Dendritic cell treated with granulocyte-macrophage colony-stimulating factor and Interleukin-4, amounts not matched to agents 40 ng/mL and 50 ng/mL, for 4 days (primary cell): ENCODE results near the gene ABCD2.
"Not testable (repeated sequence)": the region's sequence is repeated elsewhere in the genome, so short reads cannot be mapped to it uniquely, and the experiment has no call there.

Source experiments
- H3K27ac Mint-ChIP-seq: one replicate; pipeline ENCODE4 v1.8.0; 2022; ENCODE audit warnings: mild to moderate bottlenecking, mixed read lengths
- H3K27me3 Mint-ChIP-seq: one replicate; pipeline ENCODE4 v1.8.0; 2022; ENCODE audit warnings: mild to moderate bottlenecking, mixed read lengths
- H3K36me3 Mint-ChIP-seq: one replicate; pipeline ENCODE4 v1.8.0; 2022; ENCODE audit warnings: low read depth, mixed read lengths
- H3K4me1 Mint-ChIP-seq: one replicate; pipeline ENCODE4 v1.8.0; 2022; ENCODE audit warnings: low read depth, mixed read lengths
- H3K4me3 Mint-ChIP-seq: one replicate; pipeline ENCODE4 v1.8.0; 2022; ENCODE audit warnings: mild to moderate bottlenecking, moderate library complexity, mixed read lengths
- H3K9me3 Mint-ChIP-seq: one replicate; pipeline ENCODE4 v1.8.0; 2022; ENCODE audit warnings: mixed read lengths
- intact Hi-C: fragments of 100-400 bp; cut with micrococcal nuclease; formaldehyde crosslinking; loops from one replicate; pipeline ENCODE4 v1.15.0; 2022

ABCD2 gene

GRCh38 chr12:39603065-39603464, 16.5 kb downstream of the ABCD2 start:
- Mint-ChIP-seq H3K9me3 (no peaks in the 10 kb centered on the region), H3K27me3 (no peaks in the 10 kb centered on the region), H3K4me3 (no peak overlapping the region), H3K4me1 (no peaks in the 10 kb centered on the region), H3K36me3 (no peaks in the 10 kb centered on the region), H3K27ac (no peak overlapping the region)
- intact Hi-C loops, result no loop called here

GRCh38 chr12:39601951-39602350, 17.7 kb downstream of the ABCD2 start:
- H3K4me3 Mint-ChIP-seq, intact Hi-C loops, H3K9me3 Mint-ChIP-seq: not testable (repeated sequence)

DNA sequence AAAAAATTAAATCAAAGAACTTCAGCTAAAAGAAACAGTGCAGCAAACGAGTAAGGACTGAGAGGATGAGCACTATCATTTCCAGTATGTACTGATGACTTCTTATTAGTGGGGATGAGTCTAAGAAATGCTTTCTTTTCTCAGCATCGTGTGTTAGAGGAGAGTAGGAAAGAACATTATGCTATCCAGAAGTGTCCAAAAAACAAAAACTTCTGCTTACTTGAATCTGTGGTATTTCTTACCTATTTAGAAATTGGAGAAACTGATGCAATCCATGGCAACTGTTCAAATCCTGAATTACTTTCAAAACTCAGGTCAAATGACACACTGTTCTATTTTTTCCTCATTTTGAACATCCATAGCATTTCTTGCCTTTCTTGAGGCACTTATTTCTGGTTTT, 23.7 kb downstream of the ABCD2 start:
- intact Hi-C loops, result no loop called here
- H3K36me3 Mint-ChIP-seq, result no peaks in the 10 kb centered on the region
- H3K4me3 Mint-ChIP-seq, result no peak overlapping the region
- H3K4me1 Mint-ChIP-seq, result no peaks in the 10 kb centered on the region
- H3K27ac Mint-ChIP-seq, result no peak overlapping the region
- no peaks in the 10 kb centered on the region for H3K9me3 Mint-ChIP-seq
- no peaks in the 10 kb centered on the region for H3K27me3 Mint-ChIP-seq

More at GRCh38 chr12:39601951-39602350, 17.7 kb downstream of the ABCD2 start:
- H3K27me3 Mint-ChIP-seq, H3K27ac Mint-ChIP-seq, H3K4me1 Mint-ChIP-seq, H3K36me3 Mint-ChIP-seq: not testable (repeated sequence)

DNA sequence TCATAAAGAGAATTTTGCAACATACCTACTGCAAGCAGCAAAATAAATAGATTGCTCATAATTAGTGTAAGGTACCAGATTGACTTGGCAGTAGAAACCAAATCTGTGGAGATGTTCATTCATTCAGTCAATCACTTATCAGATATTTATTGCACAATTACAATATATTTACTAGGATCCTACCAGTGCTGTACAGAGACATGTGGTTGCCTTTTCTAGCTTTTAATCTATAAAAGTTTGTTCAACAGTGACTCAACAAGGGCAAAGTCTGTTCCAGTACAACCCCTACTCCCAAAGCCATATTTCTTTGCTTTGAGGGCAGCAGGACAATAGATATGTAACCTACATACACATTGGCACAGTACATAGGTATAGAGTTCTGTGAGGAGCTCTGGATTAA, 27.3 kb downstream of the ABCD2 start:
- no peak overlapping the region for H3K4me3 Mint-ChIP-seq
- no peaks in the 10 kb centered on the region for H3K36me3 Mint-ChIP-seq
- intact Hi-C loops, result no loop called here
- H3K27ac Mint-ChIP-seq, result no peak overlapping the region
- H3K4me1 Mint-ChIP-seq, result no peaks in the 10 kb centered on the region
- H3K9me3 Mint-ChIP-seq, result no peaks in the 10 kb centered on the region
- no peaks in the 10 kb centered on the region for H3K27me3 Mint-ChIP-seq

DNA sequence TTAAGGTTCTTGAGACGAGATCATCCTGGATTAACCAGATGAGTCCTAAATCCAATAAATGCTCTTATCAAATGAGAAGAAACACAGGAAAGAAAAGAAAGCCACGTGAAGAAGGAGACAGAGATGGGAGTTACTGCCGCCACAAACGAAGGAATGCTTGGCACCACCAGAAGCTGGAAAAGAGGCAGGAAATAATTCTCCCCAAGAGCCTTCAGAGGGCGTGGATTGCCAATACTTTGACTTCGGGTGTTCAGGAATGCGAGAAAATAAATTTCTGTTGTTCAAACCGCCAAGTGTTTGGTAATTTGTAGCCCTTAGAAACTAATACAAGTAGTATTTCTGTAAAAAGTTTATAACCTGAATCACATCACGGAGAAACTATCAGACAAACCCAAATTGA, 31.3 kb downstream of the ABCD2 start:
- no peaks in the 10 kb centered on the region for H3K4me1 Mint-ChIP-seq
- no peaks in the 10 kb centered on the region for H3K36me3 Mint-ChIP-seq
- no peak overlapping the region for H3K4me3 Mint-ChIP-seq
- no peak overlapping the region for H3K27ac Mint-ChIP-seq
- H3K9me3 Mint-ChIP-seq, result no peaks in the 10 kb centered on the region
- intact Hi-C loops, result no loop called here
- H3K27me3 Mint-ChIP-seq, result no peaks in the 10 kb centered on the region

DNA sequence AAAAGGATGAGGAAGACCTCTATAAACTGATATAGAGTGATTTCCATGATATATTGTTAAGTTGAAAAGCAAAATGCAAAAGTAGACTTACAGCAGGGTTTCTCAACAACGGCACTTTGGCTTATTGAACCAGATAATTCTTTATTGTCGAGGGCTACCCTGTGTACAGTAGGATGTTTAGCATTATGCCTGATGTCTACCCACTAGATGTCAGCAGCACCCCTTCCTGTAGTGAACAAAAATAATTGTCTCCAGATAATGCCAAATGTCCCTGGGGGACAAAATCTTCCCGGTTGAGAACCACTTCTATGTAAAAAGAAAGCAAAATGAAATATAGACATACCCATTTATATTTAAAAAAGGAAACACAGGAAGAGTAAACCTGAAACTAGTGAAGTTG, 32.4 kb downstream of the ABCD2 start:
- no peak overlapping the region for H3K4me3 Mint-ChIP-seq
- H3K4me1 Mint-ChIP-seq, result no peaks in the 10 kb centered on the region
- no peaks in the 10 kb centered on the region for H3K36me3 Mint-ChIP-seq
- no peaks in the 10 kb centered on the region for H3K27me3 Mint-ChIP-seq
- no peak overlapping the region for H3K27ac Mint-ChIP-seq
- intact Hi-C loops, result no loop called here
- no peaks in the 10 kb centered on the region for H3K9me3 Mint-ChIP-seq

- Mint-ChIP-seq H3K27ac (no peak overlapping the region), H3K9me3 (no peaks in the 10 kb centered on the region), H3K27me3 (no peaks in the 10 kb centered on the region), H3K4me3 (no peak overlapping the region), H3K36me3 (no peaks in the 10 kb centered on the region), H3K4me1 (no peaks in the 10 kb centered on the region)
- intact Hi-C loops, result no loop called here
These were observed 32.8 kb downstream of the ABCD2 start for GRCh38 chr12:39586816-39587215.

DNA sequence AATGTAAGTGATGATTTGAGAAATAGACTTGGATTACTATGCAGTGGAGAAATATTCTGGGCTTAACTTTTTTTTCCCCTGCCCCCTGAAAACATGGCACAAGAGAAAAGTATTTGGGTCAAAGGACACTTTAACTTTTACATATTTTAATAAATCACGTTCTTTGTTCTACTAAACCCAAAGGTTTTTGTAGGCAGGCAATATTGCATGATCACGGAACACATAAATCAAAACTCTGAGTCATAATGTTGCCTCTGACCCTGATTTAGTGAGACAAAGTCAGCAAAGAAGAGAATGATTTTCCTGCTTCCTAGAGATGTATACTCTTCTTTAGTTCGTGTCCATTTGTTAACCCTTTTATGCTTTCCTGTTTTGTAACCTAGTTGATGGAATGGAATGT, 38.0 kb downstream of the ABCD2 start:
- no peaks in the 10 kb centered on the region for H3K36me3 Mint-ChIP-seq
- no peaks in the 10 kb centered on the region for H3K9me3 Mint-ChIP-seq
- H3K27ac Mint-ChIP-seq, result no peak overlapping the region
- no peak overlapping the region for H3K4me3 Mint-ChIP-seq
- H3K4me1 Mint-ChIP-seq, result no peaks in the 10 kb centered on the region
- intact Hi-C loops, result no loop called here
- no peaks in the 10 kb centered on the region for H3K27me3 Mint-ChIP-seq

DNA sequence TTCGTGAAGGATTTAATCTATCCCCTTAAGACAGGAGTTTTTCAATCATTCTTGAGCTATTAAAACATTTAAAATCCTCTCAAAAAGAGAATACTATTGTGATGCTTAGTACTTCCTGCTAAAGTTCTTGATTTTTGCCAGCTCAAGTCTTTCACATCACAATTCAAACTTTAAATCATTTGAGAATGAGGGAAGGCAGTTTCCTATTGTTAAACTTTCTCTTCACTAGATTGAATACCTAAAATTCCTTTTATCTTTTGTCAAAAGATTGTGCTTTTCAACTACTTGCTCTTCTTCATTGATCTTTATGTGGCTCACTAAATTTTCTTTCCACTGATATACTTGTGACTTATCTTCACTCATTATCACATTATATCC, 44.1 kb downstream of the ABCD2 start:
- Mint-ChIP-seq H3K4me1 (no peaks in the 10 kb centered on the region), H3K27me3 (no peaks in the 10 kb centered on the region), H3K36me3 (no peaks in the 10 kb centered on the region), H3K9me3 (no peaks in the 10 kb centered on the region), H3K4me3 (no peak overlapping the region), H3K27ac (no peak overlapping the region)
- intact Hi-C loops, result no loop called here

DNA sequence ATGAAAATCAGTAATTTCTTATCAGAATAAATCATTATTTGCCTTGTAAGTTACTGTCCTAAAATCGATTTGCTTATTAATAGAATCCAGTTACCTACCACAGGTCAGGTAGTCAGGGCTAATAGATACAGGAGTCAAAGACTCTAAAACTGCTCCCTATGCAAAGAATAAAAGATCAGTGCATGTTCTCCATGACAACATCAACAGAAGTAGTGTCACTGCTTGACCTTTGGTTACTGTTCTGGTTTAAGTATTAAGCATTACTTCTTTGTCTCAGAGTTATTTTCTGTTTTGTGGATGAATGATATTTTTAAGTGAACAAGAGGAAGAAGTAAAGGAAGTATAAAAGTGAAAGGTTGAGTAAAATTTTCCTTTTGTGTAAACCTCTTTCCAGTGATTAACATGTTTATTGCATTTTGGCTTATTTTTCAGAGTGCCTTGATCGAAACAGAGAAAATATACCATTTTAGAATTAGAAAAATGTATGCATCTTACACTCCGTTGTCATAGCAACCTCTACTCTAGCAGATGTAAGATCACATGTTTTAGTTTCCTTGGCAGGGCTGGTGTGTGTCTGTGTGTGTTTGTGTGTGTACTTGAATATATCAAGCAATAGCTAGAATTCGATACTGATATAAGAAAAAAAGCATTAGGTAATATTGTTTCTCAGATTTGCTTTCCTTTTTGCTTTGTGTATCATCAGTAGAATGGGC, 44.7 kb downstream of the ABCD2 start:
- Mint-ChIP-seq H3K4me3 (no peak overlapping the region), H3K36me3 (no peaks in the 10 kb centered on the region), H3K4me1 (no peaks in the 10 kb centered on the region), H3K9me3 (no peaks in the 10 kb centered on the region), H3K27me3 (no peaks in the 10 kb centered on the region), H3K27ac (no peak overlapping the region)
- intact Hi-C loops, result no loop called here

- no peaks in the 10 kb centered on the region for H3K4me1 Mint-ChIP-seq
- H3K27ac Mint-ChIP-seq, result no peak overlapping the region
- no peaks in the 10 kb centered on the region for H3K27me3 Mint-ChIP-seq
- H3K4me3 Mint-ChIP-seq, result no peak overlapping the region
- intact Hi-C loops, result no loop called here
- no peaks in the 10 kb centered on the region for H3K36me3 Mint-ChIP-seq
- H3K9me3 Mint-ChIP-seq, result peaks cover 2% of the 10 kb centered on the region
These were observed 45.2 kb downstream of the ABCD2 start for GRCh38 chr12:39574378-39574777.

GRCh38 chr12:39573971-39574370, 45.6 kb downstream of the ABCD2 start:
- H3K4me1 Mint-ChIP-seq, result no peaks in the 10 kb centered on the region
- intact Hi-C loops, result no loop called here
- H3K27ac Mint-ChIP-seq, result no peak overlapping the region
- no peaks in the 10 kb centered on the region for H3K36me3 Mint-ChIP-seq
- peaks cover 6% of the 10 kb centered on the region for H3K9me3 Mint-ChIP-seq
- no peak overlapping the region for H3K4me3 Mint-ChIP-seq
- H3K27me3 Mint-ChIP-seq, result no peaks in the 10 kb centered on the region

GRCh38 chr12:39572551-39572950, 47.1 kb downstream of the ABCD2 start:
- intact Hi-C loops, result no loop called here
- no peaks in the 10 kb centered on the region for H3K27me3 Mint-ChIP-seq
- peaks cover 18% of the 10 kb centered on the region for H3K9me3 Mint-ChIP-seq
- H3K36me3 Mint-ChIP-seq, result no peaks in the 10 kb centered on the region
- no peak overlapping the region for H3K4me3 Mint-ChIP-seq
- H3K4me1 Mint-ChIP-seq, result no peaks in the 10 kb centered on the region
- H3K27ac Mint-ChIP-seq, result no peak overlapping the region

DNA sequence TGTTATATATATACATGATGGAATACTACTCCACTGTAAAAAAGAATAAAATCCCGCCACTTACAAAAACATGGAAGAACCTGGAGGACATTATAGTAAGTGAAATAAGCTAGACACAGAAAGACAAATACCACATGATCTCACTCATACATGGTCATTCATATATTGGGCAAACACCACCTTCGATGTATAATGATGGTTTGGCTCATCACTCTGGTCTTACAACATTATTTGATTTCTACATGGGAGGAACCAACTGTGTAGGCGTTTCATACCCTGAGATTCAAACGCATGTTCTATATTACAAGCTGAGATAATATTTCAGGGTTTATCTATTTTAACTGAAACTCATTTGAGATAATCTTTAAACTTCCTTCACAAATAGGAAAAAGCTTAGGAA, 48.3 kb downstream of the ABCD2 start:
- Mint-ChIP-seq H3K27ac (no peak overlapping the region), H3K4me1 (no peaks in the 10 kb centered on the region), H3K9me3 (peaks cover 30% of the 10 kb centered on the region), H3K27me3 (no peaks in the 10 kb centered on the region), H3K4me3 (no peak overlapping the region), H3K36me3 (no peaks in the 10 kb centered on the region)
- intact Hi-C loops, result no loop called here

DNA sequence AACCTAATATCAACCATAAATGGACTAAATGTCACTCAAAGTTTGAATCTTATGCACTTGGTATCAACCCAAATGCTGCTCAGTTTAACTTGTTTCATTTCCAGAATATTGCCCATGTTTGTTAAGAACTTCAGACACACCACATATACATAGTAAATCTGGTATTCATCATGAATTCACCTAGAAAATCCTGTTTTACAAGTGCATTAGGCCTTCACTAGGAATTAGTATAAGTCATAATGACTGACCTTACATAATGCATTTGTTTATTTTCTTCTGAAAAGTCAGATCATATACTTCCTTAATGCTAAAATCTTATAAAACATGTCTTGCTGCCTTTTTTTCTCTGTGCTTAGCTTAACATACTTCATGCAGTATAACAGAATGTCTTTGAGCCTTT, 66.1 kb downstream of the ABCD2 start:
- H3K9me3 Mint-ChIP-seq, result peaks cover 25% of the 10 kb centered on the region
- H3K27me3 Mint-ChIP-seq, result no peaks in the 10 kb centered on the region
- H3K4me1 Mint-ChIP-seq, result no peaks in the 10 kb centered on the region
- no peak overlapping the region for H3K4me3 Mint-ChIP-seq
- no peak overlapping the region for H3K27ac Mint-ChIP-seq
- H3K36me3 Mint-ChIP-seq, result no peaks in the 10 kb centered on the region
- intact Hi-C loops, result no loop called here
